Ascending aorta (tissue), 2 donors: ENCODE measurements around the gene INSYN2B. TPM values are rescaled to one million over a fixed set of nuclear protein-coding genes. Genes with fewer than 3 reads are reported as not detected.

Source experiments
- DNase-seq, 2 donors: peaks; one replicate each; pipeline ENCODE4 v3.0.0-alpha.2; 2019; ENCODE audit warnings: low spot score in 2 of 2
- H3K27ac ChIP-seq, 2 donors: fragments of 200-600 bp; sonication (generic); one replicate each; pipeline ENCODE4 v1.5.1; 2016 to 2017; ENCODE audit warnings: mild to moderate bottlenecking in 1 of 2
- H3K27me3 ChIP-seq: fragments of 200-600 bp; sonication (generic); one replicate; pipeline ENCODE4 v1.5.1; 2017
- H3K36me3 ChIP-seq, 2 donors: fragments of 200-600 bp; sonication (generic); one replicate each; pipeline ENCODE4 v1.5.1; 2016
- H3K4me1 ChIP-seq, 2 donors: fragments of 200-600 bp; sonication (generic); one replicate each; pipeline ENCODE4 v1.5.1; 2016 to 2017; ENCODE audit warnings: mild to moderate bottlenecking in 1 of 2
- H3K4me3 ChIP-seq, 2 donors: fragments of 200-600 bp; sonication (generic); one replicate each; pipeline ENCODE4 v1.5.1; 2016 to 2017; ENCODE audit warnings: mild to moderate bottlenecking in 1 of 2
- H3K9me3 ChIP-seq, 2 donors: fragments of 200-600 bp; sonication (generic); one replicate each; pipeline ENCODE4 v1.5.1; 2016
- intact Hi-C: fragments of 100-400 bp; cut with DNase I; formaldehyde crosslinking; loops from one replicate; pipeline ENCODE4 v1.15.1; 2023
- total RNA-seq: library from RNA; depleted of rRNA; stranded (reverse); fragments of >200 nt; gene quantifications from one replicate; pipeline ENCODE4 v1.1.0, GENCODE V29; 2016
- TF ChIP-seq, protein P1 (sequence below), 3 experiments: fragments of 200-600 bp in 2 of 3; fragments of 450-650 bp in 1 of 3; sonication (generic) in 2 of 3; IDR thresholded peaks; one replicate each; pipeline ENCODE4 v1.5.1; 2016 to 2019; ENCODE audit warnings: antibody characterized with exemption in 3 of 3, mild to moderate bottlenecking in 1 of 3, moderate library complexity in 1 of 3

INSYN2B gene
- total RNA-seq, 1 donor from 2014 or later, result not detected

GRCh38 chr5:169946743-169947295 lies 33.5 kb downstream of the INSYN2B start:
- TF ChIP-seq, protein P1, sequence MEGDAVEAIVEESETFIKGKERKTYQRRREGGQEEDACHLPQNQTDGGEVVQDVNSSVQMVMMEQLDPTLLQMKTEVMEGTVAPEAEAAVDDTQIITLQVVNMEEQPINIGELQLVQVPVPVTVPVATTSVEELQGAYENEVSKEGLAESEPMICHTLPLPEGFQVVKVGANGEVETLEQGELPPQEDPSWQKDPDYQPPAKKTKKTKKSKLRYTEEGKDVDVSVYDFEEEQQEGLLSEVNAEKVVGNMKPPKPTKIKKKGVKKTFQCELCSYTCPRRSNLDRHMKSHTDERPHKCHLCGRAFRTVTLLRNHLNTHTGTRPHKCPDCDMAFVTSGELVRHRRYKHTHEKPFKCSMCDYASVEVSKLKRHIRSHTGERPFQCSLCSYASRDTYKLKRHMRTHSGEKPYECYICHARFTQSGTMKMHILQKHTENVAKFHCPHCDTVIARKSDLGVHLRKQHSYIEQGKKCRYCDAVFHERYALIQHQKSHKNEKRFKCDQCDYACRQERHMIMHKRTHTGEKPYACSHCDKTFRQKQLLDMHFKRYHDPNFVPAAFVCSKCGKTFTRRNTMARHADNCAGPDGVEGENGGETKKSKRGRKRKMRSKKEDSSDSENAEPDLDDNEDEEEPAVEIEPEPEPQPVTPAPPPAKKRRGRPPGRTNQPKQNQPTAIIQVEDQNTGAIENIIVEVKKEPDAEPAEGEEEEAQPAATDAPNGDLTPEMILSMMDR (IDR thresholded peaks at IDR 0.05), result no peak
- Histone ChIP-seq H3K27me3 (no peaks in the 10 kb centered on the region), H3K36me3 (no peaks in the 10 kb centered on the region), H3K27ac (no peak overlapping the region), H3K4me3 (no peak overlapping the region), H3K4me1 (no peaks in the 10 kb centered on the region), H3K9me3 (no peaks in the 10 kb centered on the region)
- intact Hi-C loops, result no loop called here
- no peak for DNase-seq

GRCh38 chr5:169945831-169946261 lies 34.4 kb downstream of the INSYN2B start:
- H3K27ac ChIP-seq, result no peak overlapping the region
- no peak for DNase-seq
- H3K9me3 ChIP-seq, result no peaks in the 10 kb centered on the region
- intact Hi-C loops, result no loop called here
- H3K4me1 ChIP-seq, result no peaks in the 10 kb centered on the region
- no peaks in the 10 kb centered on the region for H3K27me3 ChIP-seq
- no peak overlapping the region for H3K4me3 ChIP-seq
- TF ChIP-seq, protein P1 (IDR thresholded peaks at IDR 0.05), result no peak
- H3K36me3 ChIP-seq, result no peaks in the 10 kb centered on the region

DNA sequence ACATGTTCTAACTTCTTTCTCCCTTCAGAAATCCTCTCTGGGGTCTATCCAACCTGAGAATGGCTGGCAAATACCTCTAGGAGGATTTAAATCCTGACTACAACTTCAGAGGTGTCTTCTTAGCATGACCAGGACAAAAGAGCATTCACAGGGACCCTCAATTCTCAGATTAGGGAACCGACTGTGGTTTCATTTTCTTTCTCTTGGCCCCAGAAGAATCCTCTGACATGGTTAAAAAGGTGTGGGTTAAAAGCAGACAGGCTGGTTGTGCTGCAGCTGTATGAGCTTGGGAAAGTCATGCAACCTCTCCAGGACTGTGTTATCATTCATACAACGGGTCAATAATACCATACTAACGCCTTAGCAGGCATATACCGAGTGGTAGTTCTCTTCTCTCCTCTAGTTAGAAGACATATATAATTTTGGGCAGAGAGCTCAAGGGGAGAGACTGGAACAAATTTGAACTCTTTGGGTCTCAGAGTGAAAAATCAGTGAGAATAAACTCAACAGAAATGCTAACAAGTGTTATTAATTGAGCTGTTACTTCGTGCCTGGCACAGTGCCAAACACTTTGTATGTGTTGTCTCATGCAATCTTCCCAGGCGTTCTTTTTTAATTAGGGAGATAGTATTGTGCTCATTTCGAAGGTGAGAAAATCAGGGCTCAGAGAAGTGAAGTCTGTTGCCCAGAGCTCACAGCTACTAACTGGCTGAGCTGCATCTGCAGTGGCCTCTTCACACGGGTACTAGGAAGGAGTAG lies 35.2 kb downstream of the INSYN2B start:
- Histone ChIP-seq H3K9me3 (no peaks in the 10 kb centered on the region), H3K27ac (no peak overlapping the region), H3K36me3 (no peaks in the 10 kb centered on the region), H3K27me3 (no peaks in the 10 kb centered on the region), H3K4me3 (no peak overlapping the region), H3K4me1 (no peaks in the 10 kb centered on the region)
- intact Hi-C loops, result no loop called here
- DNase-seq, result no peak
- TF ChIP-seq, protein P1 (IDR thresholded peaks at IDR 0.05), result no peak

- H3K4me3 ChIP-seq, result no peak overlapping the region
Measured at GRCh38 chr5:169944115-169944514, 36.2 kb downstream of the INSYN2B start.

GRCh38 chr5:169943026-169943425 lies 37.3 kb downstream of the INSYN2B start:
- Histone ChIP-seq H3K27me3 (no peaks in the 10 kb centered on the region), H3K36me3 (no peaks in the 10 kb centered on the region), H3K9me3 (no peaks in the 10 kb centered on the region), H3K27ac (no peak overlapping the region), H3K4me3 (no peak overlapping the region), H3K4me1 (no peaks in the 10 kb centered on the region)
- DNase-seq, result no peak
- TF ChIP-seq, protein P1 (IDR thresholded peaks at IDR 0.05), result no peak
- intact Hi-C loops, result no loop called here

More at GRCh38 chr5:169944115-169944514, 36.2 kb downstream of the INSYN2B start:
- Histone ChIP-seq H3K36me3 (no peaks in the 10 kb centered on the region), H3K9me3 (no peaks in the 10 kb centered on the region), H3K27ac (no peak overlapping the region), H3K27me3 (no peaks in the 10 kb centered on the region), H3K4me1 (no peaks in the 10 kb centered on the region)
- intact Hi-C loops, result no loop called here
- no peak for DNase-seq
- TF ChIP-seq, protein P1 (IDR thresholded peaks at IDR 0.05), result no peak
